ENCODE results near the gene CBX4. TPM values are rescaled to one million over a fixed set of nuclear protein-coding genes. Genes with fewer than 3 reads are reported as not detected.
A peak's percentile ranks its signal among the peaks of the same experiment; 100 is the strongest.

CBX4 gene
- total RNA-seq, 2 experiments from 2014 or later = 53.8 to 54.4 TPM

- POLR2A ChIA-PET = interaction anchor here (0.9 to 2.3 kb wide), 8 partner anchors 10 to 57 kb away, joined by 3 to 17 read pairs (median 4); partner anchors contain the start of genes CBX2 and CBX8
- Mint-ChIP-seq H3K4me3 (no peak overlapping the region), H3K4me1 (peaks cover 18% of the 10 kb centered on the region), H3K27ac (no peak overlapping the region), H3K9me3 (no peaks in the 10 kb centered on the region), H3K27me3 (peaks cover 5% of the 10 kb centered on the region), H3K36me3 (peaks cover 14% of the 10 kb centered on the region)
- DNase-seq (no peak), ATAC-seq (ENCODE audit: low read depth) (no peak)
These were observed 3.8 kb downstream of the CBX4 start for GRCh38 chr17:79835470-79835899.

- H3K4me3 Mint-ChIP-seq = no peak overlapping the region
- H3K27ac Mint-ChIP-seq = no peak overlapping the region
- POLR2A ChIA-PET = interaction anchor here (0.9 to 1.8 kb wide), 6 partner anchors 10 to 57 kb away, joined by 3 to 7 read pairs (median 3); partner anchors contain the start of genes CBX2 and CBX8
- H3K36me3 Mint-ChIP-seq = peaks cover 14% of the 10 kb centered on the region
- peaks cover 2% of the 10 kb centered on the region for H3K27me3 Mint-ChIP-seq
- H3K4me1 Mint-ChIP-seq = peaks cover 18% of the 10 kb centered on the region
- ATAC-seq (ENCODE audit: low read depth) = no peak
- no peaks in the 10 kb centered on the region for H3K9me3 Mint-ChIP-seq
- DNase-seq = peak; percentile 74
These were observed 4.4 kb downstream of the CBX4 start for GRCh38 chr17:79834565-79835469.

GRCh38 chr17:79833744-79834564 is 5.3 kb downstream of the CBX4 start:
- ATAC-seq (ENCODE audit: low read depth) = no peak
- no peak overlapping the region for H3K27ac Mint-ChIP-seq
- peaks cover 24% of the 10 kb centered on the region for H3K4me1 Mint-ChIP-seq
- no peak for DNase-seq
- H3K9me3 Mint-ChIP-seq = no peaks in the 10 kb centered on the region
- H3K4me3 Mint-ChIP-seq = no peak overlapping the region
- peaks cover 5% of the 10 kb centered on the region for H3K27me3 Mint-ChIP-seq
- POLR2A ChIA-PET = no interaction called here
- H3K36me3 Mint-ChIP-seq = peaks cover 14% of the 10 kb centered on the region

- peaks cover 5% of the 10 kb centered on the region for H3K27me3 Mint-ChIP-seq
- no peaks in the 10 kb centered on the region for H3K9me3 Mint-ChIP-seq
- H3K36me3 Mint-ChIP-seq = peaks cover 10% of the 10 kb centered on the region
- POLR2A ChIA-PET = interaction anchor here (0.7 kb wide), 1 partner anchor 34 kb away, joined by 5 read pairs; no protein-coding TSS in a partner anchor
- no peak overlapping the region for H3K27ac Mint-ChIP-seq
- H3K4me1 Mint-ChIP-seq = peaks cover 30% of the 10 kb centered on the region
- ATAC-seq (ENCODE audit: low read depth) (no peak), DNase-seq (no peak)
- peak overlapping the region; percentile 51 for H3K4me3 Mint-ChIP-seq
These were observed 6.2 kb downstream of the CBX4 start for GRCh38 chr17:79833110-79833450.

DNA sequence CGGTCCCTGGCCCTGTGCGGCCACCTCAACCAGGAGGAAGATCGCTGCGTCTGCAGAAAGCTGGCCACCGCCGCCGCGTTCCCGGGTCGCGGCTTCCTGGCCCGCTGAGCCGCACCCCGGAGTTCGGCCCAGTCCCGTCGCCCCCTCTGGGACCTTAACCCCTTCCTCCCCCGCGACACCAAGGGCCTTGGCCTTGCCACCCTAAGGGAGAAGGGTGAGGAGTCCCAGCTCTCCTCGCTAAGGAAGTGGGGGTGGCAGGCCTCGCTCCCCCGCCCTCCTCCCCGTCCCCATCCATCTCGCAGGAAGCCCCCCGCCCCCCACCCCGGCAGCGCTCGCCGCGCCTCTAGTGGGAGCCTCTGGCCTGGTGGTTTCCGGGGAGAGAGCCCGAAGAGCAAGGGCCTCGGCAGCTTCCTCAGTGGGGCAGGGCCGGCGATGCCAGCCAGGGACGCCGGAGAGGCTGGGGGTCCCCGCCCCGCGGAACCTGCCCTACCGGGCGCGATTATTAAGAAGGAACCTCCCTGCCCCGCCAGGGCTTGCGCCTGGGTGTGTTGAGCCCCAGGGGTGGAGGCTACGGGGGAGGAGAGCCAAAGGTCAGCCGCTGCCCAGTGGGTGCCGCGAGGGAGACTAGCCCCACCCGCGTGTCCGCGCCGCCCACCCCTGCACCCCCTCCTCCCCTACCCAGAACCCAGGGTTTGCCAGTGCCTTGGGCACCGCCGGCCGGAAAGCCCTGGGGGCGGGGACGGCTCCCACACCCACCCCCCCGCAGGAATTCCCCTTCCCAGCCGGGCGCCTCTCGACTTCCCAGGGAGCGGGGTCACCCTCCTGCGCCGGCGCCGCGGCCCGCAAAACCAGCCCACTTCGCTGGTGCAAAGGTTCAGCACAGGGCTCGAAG is 6.8 kb downstream of the CBX4 start:
- Mint-ChIP-seq H3K36me3 (peaks cover 9% of the 10 kb centered on the region), H3K9me3 (no peaks in the 10 kb centered on the region), H3K27me3 (peaks cover 7% of the 10 kb centered on the region), H3K4me3 (peak overlapping the region; percentile 51), H3K27ac (no peak overlapping the region), H3K4me1 (peaks cover 30% of the 10 kb centered on the region)
- POLR2A ChIA-PET = interaction anchor here (0.7 kb wide), 1 partner anchor 33 kb away, joined by 5 read pairs; no protein-coding TSS in a partner anchor
- ATAC-seq (ENCODE audit: low read depth) = no peak
- no peak for DNase-seq

DNA sequence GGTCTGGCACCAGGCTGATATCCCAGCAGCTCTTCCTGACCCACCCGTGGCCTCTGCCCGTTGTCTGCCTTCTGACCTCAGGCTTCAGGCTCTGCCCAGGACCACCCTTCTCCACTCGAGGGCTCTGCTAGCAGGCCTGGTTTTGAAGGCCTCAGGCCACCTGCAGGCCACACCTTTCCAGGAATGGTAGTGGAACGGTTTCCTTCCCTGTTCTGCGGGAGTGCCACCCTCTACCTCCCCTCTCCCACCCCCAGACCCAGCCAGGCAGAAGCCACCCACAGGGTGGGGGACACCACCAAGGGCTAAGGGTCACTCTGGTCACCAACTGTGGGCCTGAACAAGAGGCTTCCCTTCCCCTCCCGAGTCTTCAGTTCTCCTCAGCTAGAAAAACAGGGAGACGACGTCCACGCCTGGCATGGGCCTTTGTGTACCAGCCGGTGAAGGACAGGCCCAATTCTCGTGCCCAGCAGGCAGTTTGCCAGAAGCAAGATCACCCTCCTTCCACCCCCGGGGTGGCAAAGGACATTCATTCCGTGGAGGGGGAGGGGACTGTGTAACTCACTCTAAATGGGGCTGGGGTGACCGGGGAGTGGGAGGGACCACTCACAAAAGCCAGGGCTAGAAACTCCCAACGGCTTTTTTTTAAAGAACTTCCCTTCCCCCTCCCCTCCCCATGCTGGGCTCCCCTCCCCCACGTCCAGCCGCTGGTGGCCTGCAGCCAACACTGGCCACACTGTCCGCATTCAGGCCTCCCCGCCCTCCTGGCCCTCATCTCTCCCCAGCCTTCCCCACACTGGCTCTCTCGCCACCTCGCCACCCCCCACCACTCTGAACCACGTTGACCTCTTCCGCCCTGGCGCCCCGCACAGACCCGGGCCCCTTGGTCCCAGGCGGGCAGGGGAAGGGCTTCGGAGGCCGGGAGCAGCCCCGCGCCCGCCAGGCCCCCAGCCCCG is 7.7 kb downstream of the CBX4 start:
- peaks cover 8% of the 10 kb centered on the region for H3K27me3 Mint-ChIP-seq

DNA sequence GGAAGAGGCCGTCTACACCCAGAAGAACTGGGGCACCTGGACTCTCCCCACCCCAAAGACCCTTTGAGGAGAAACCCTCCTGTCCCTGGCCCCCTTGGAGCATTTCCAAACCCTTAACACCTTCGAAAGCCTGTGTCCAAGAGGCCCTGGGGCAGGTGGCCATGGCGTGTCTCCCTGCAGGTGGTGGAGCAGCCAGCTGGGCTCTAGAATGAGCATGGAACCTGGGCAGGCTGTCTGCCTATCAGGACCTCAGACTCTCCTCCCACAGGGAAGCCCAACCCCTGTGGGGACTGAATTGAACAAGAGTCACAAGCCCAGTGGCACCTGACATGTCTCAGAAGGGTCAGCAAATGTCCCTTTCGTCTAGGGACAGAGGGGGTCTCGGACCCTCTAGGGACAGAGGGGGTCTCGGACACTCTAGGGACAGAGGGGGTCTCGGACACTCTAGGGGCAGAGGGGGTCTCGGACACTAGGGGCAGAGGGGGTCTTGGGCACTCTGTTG is 8.4 kb downstream of the CBX4 start:
- DNase-seq = no peak
- peaks cover 36% of the 10 kb centered on the region for H3K4me1 Mint-ChIP-seq
- ATAC-seq (ENCODE audit: low read depth) = no peak
- no peak overlapping the region for H3K4me3 Mint-ChIP-seq
- H3K36me3 Mint-ChIP-seq = peaks cover 9% of the 10 kb centered on the region
- H3K27me3 Mint-ChIP-seq = peaks cover 8% of the 10 kb centered on the region
- POLR2A ChIA-PET = interaction anchor here (1.5 to 3.5 kb wide), 2 partner anchors 8 to 34 kb away, joined by 6 to 19 read pairs; partner anchors contain the start of genes CBX4 and CBX8
- H3K9me3 Mint-ChIP-seq = no peaks in the 10 kb centered on the region
- no peak overlapping the region for H3K27ac Mint-ChIP-seq

More for the DNA sequence above, 7.7 kb downstream of the CBX4 start:
- Mint-ChIP-seq H3K36me3 (peaks cover 9% of the 10 kb centered on the region), H3K4me1 (peaks cover 30% of the 10 kb centered on the region), H3K27ac (no peak overlapping the region), H3K9me3 (no peaks in the 10 kb centered on the region), H3K4me3 (no peak overlapping the region)
- POLR2A ChIA-PET = interaction anchor here (1.5 to 3.5 kb wide), 2 partner anchors 8 to 35 kb away, joined by 6 to 19 read pairs; partner anchors contain the start of genes CBX4 and CBX8
- ATAC-seq (ENCODE audit: low read depth) (no peak), DNase-seq (no peak)

GRCh38 chr17:79830303-79830702 is 8.9 kb downstream of the CBX4 start:
- no peak for ATAC-seq (ENCODE audit: low read depth)
- no peaks in the 10 kb centered on the region for H3K9me3 Mint-ChIP-seq
- no peak overlapping the region for H3K27ac Mint-ChIP-seq
- H3K36me3 Mint-ChIP-seq = peaks cover 9% of the 10 kb centered on the region
- H3K4me1 Mint-ChIP-seq = peaks cover 41% of the 10 kb centered on the region
- POLR2A ChIA-PET = interaction anchor here (1.5 to 3.5 kb wide), 2 partner anchors 9 to 33 kb away, joined by 6 to 19 read pairs; partner anchors contain the start of genes CBX4 and CBX8
- no peak for DNase-seq
- no peak overlapping the region for H3K4me3 Mint-ChIP-seq
- peaks cover 10% of the 10 kb centered on the region for H3K27me3 Mint-ChIP-seq

DNA sequence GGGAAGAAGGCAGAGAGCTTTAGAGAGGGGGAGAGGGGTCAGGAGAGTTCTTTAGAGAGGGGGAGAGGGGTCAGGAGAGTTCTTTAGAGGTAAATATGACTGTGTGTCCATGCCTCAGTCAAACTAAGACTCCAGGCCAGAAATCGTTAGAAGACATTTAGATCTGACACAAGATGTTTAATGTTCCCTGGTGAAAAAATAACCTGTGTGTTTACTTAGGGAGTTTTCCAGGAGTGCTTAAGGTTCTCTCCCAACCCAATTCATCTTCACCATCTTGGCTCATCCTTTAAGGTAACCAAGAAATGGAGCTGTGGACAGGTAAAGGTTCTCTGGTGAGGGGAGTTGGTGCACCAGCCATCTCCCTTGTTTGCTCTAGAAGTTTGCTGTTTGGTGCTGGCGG is 9.8 kb downstream of the CBX4 start:
- peaks cover 43% of the 10 kb centered on the region for H3K4me1 Mint-ChIP-seq

DNA sequence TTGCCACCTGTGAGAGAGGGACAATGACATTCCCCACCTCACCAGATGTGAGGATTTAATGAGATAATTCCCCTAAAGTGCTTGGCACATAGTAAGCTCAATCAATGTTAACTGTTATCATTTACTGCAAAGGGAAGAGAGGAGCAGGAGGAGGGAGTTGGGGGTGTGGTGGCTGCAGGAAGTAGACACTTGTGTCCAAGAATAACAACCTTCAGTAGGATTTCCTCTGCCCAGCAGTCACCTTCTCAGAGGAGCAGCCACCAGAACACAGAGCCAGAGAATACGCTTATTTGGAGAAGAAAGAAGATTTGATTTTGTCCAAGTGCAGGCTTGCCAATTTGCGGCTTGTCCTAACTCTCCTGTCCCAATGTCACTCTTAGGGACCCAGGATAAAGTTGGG is 10.2 kb downstream of the CBX4 start:
- peaks cover 15% of the 10 kb centered on the region for H3K27me3 Mint-ChIP-seq
- no peak overlapping the region for H3K27ac Mint-ChIP-seq
- DNase-seq = no peak
- POLR2A ChIA-PET = interaction anchor here (1.6 to 3.5 kb wide), 2 partner anchors 8 to 10 kb away, joined by 10 to 19 read pairs; partner anchors contain the start of gene CBX4
- peaks cover 45% of the 10 kb centered on the region for H3K4me1 Mint-ChIP-seq
- ATAC-seq (ENCODE audit: low read depth) = no peak
- H3K4me3 Mint-ChIP-seq = no peak overlapping the region
- H3K9me3 Mint-ChIP-seq = no peaks in the 10 kb centered on the region
- H3K36me3 Mint-ChIP-seq = peaks cover 4% of the 10 kb centered on the region

More for the DNA sequence above, 9.8 kb downstream of the CBX4 start:
- POLR2A ChIA-PET = interaction anchor here (3.5 kb wide), 1 partner anchor 10 kb away, joined by 19 read pairs; the partner anchor contains the start of gene CBX4
- no peak for ATAC-seq (ENCODE audit: low read depth)
- Mint-ChIP-seq H3K9me3 (no peaks in the 10 kb centered on the region), H3K4me3 (no peak overlapping the region), H3K27me3 (peaks cover 13% of the 10 kb centered on the region), H3K27ac (no peak overlapping the region), H3K36me3 (peaks cover 4% of the 10 kb centered on the region)
- DNase-seq = no peak

GRCh38 chr17:79826841-79827578 is 12.2 kb downstream of the CBX4 start:
- DNase-seq = no peak
- no peak overlapping the region for H3K27ac Mint-ChIP-seq
- H3K36me3 Mint-ChIP-seq = no peaks in the 10 kb centered on the region
- H3K9me3 Mint-ChIP-seq = no peaks in the 10 kb centered on the region
- no peak for ATAC-seq (ENCODE audit: low read depth)
- POLR2A ChIA-PET = no interaction called here
- peak overlapping the region; percentile 48 for H3K4me3 Mint-ChIP-seq
- peaks cover 40% of the 10 kb centered on the region for H3K4me1 Mint-ChIP-seq
- peaks cover 25% of the 10 kb centered on the region for H3K27me3 Mint-ChIP-seq
